Ovary (tissue), 9 donors: ENCODE data around the gene RIN1. TPM values are rescaled to one million over a fixed set of nuclear protein-coding genes. Genes with fewer than 3 reads are reported as not detected.

Experiments used
- DNase-seq, 5 donors: peaks; one replicate each; pipeline ENCODE4 v3.0.0-alpha.2; 2019 to 2020
- H3K27ac ChIP-seq, 2 donors: fragments of 200-600 bp; one replicate each; pipeline versions ENCODE4 v1.5.1 to v1.8.0; 2019 to 2022
- H3K27me3 ChIP-seq: fragments of 200-600 bp; one replicate; pipeline ENCODE4 v1.8.0; 2022
- H3K36me3 ChIP-seq: fragments of 200-600 bp; sonication (generic); one replicate; pipeline ENCODE4 v1.5.1; 2019
- H3K4me1 ChIP-seq: one replicate; pipeline ENCODE4 v1.8.1; 2013; ENCODE audit warnings: mild to moderate bottlenecking, moderate library complexity; ENCODE audit not compliant: insufficient read depth
- H3K4me3 ChIP-seq: fragments of 200-600 bp; sonication (generic); one replicate; pipeline ENCODE4 v1.5.1; 2017
- H3K9me3 ChIP-seq, 2 donors: fragments of 200-600 bp in 1 of 2; sonication (generic) in 1 of 2; one replicate each; pipeline versions ENCODE4 v1.5.1 to v1.8.1; 2013 to 2019; ENCODE audit warnings: mild to moderate bottlenecking in 1 of 2, moderate library complexity in 1 of 2
- CTCF ChIP-seq, 3 donors: fragments of 450-650 bp in 2 of 3; fragments of 200-600 bp in 1 of 3; IDR thresholded peaks; one replicate each; pipeline versions ENCODE4 v1.5.1 to v1.8.0; 2016 to 2022; ENCODE audit warnings: antibody characterized with exemption in 3 of 3, mild to moderate bottlenecking in 1 of 3
- EP300 ChIP-seq: sonication (generic); formaldehyde crosslinking; IDR thresholded peaks from one replicate; pipeline ENCODE4 v1.6.1; 2017; ENCODE audit warnings: antibody characterized with exemption
- POLR2A ChIP-seq: fragments of 450-650 bp; IDR thresholded peaks from one replicate; pipeline ENCODE4 v1.6.1; 2017; ENCODE audit warnings: antibody characterized with exemption, mild to moderate bottlenecking, moderate library complexity
- WGBS, 3 donors: extraction: QIAGEN DNeasy Blood & Tissue Kit in 1 of 3; methylation state at CpG; one replicate each; pipeline versions ENCODE4 v1.1.5 to v1.1.7; 2013 to 2017; 5-methylcytosine and 5-hydroxymethylcytosine counted together
- intact Hi-C, 4 donors: fragments of 100-400 bp; cut with DNase I; formaldehyde crosslinking; loops; one replicate each; pipeline versions ENCODE4 v1.11.0 to v1.15.1; 2022 to 2023
- polyA plus RNA-seq, 2 donors: library from polyadenylated mRNA; stranded (reverse); fragments of 200-250 nt in 1 of 2; fragments of 350-450 nt in 1 of 2; fragmentation: Illumina TruSeq in 1 of 2; extraction: RNeasy Lipid Tissue Mini Kit (QIAGEN cat#74804) in 1 of 2; gene quantifications; one replicate each; pipeline ENCODE4 v1.2.3, GENCODE V29; 2013 to 2014
- total RNA-seq, 7 donors: library from RNA; depleted of rRNA in 2 of 7; stranded (reverse); fragments of >200 nt in 2 of 7; fragmentation: NEBNext Ultra II Directional in 3 of 7; extraction: Animal tissue kit (Norgen Biotek cat#: 25700) in 3 of 7; gene quantifications; one replicate each; pipeline versions ENCODE4 v1.1.0 to v1.2.4, GENCODE V29; 2016 to 2023
- donor health status: DM: no; HTN: no; CAD: no; lungs with moderate emphysema.
- donor health status: DM: no; HTN: no; CAD: no.
- donor health status: Bipolar disorder and iron deficiency.
- donor health status: DM: yes; HTN: yes; CAD: no.
- donor health status: DM: no; HTN: no; CAD: no.
- donor health status: DM: yes; HTN: yes; CAD: no.

The RIN1 gene
- total and polyA plus RNA-seq, 9 donors: 0.52 to 9.5 (median 5.0) TPM

- DNase-seq: peak in 2 of 5 donors; percentile 23 to 44
- Histone ChIP-seq H3K36me3 (no peaks in the 10 kb centered on the region), H3K4me3 (no peak overlapping the region), H3K27ac (no peak overlapping the region), H3K4me1 (peaks cover 18% of the 10 kb centered on the region), H3K27me3 (no peaks in the 10 kb centered on the region), H3K9me3 (no peaks in the 10 kb centered on the region)
- TF ChIP-seq EP300 (no peak), CTCF (IDR thresholded peaks at IDR 0.05) (no peak), POLR2A (no peak)
- WGBS, 3 donors: 67 to 73% (median 68%) methylated on average over 10 of the region's 10 CpGs
- intact Hi-C loops: loop anchor here in 1 of 4 donors (10.0 kb wide), 2 partner anchors 47 to 63 kb away; partner anchors contain the start of gene RIN1
Observed at GRCh38 chr11:66287211-66287888, 48.9 kb downstream of the RIN1 start.

DNA sequence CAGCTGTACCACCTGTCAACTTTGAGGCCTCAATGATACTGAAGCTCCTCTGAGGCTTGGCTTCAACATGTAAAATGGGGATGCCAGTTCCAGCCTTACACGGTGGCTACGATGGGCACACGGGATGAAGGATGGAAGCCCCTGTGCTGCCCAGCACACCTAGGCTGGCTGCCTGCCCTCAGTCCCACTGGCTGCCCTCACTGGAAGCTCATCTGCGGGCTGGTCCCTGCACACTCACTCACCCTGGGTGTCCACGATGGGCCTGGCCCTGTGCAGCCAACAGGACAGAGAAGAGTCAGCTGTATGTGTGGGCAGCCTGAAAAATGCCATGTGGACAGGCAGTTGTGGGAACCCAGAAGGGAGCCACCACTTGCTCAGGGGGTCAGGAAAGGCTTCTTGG, 49.5 kb downstream of the RIN1 start:
- TF ChIP-seq CTCF (IDR thresholded peaks at IDR 0.05): no peak
- no peak for TF ChIP-seq EP300
- no peak for TF ChIP-seq POLR2A
- H3K27ac ChIP-seq: no peak overlapping the region
- peak in 3 of 5 donors; percentile 21 to 42 (median 23) for DNase-seq
- no peaks in the 10 kb centered on the region for H3K36me3 ChIP-seq
- intact Hi-C loops: loop anchor here in 1 of 4 donors (10.0 kb wide), 2 partner anchors 48 to 62 kb away; partner anchors contain the start of gene RIN1
- WGBS, 3 donors: 72 to 77% (median 73%) methylated on average over 5 of the region's 5 CpGs
- no peaks in the 10 kb centered on the region for H3K27me3 ChIP-seq
- no peaks in the 10 kb centered on the region for H3K9me3 ChIP-seq
- no peak overlapping the region for H3K4me3 ChIP-seq
- H3K4me1 ChIP-seq: peaks cover 18% of the 10 kb centered on the region

GRCh38 chr11:66285250-66285947, 50.8 kb downstream of the RIN1 start:
- H3K9me3 ChIP-seq: no peaks in the 10 kb centered on the region
- H3K36me3 ChIP-seq: no peaks in the 10 kb centered on the region
- H3K27me3 ChIP-seq: no peaks in the 10 kb centered on the region
- no peak overlapping the region for H3K4me3 ChIP-seq
- DNase-seq: peak in 2 of 5 donors; percentile 39 to 51
- 77 to 86% (median 84%) methylated on average over 13 of the region's 13 CpGs for WGBS, 3 donors
- no peak overlapping the region for H3K27ac ChIP-seq
- intact Hi-C loops: loop anchor here in 1 of 4 donors (10.0 kb wide), 2 partner anchors 49 to 61 kb away; partner anchors contain the start of gene RIN1
- no peak for TF ChIP-seq EP300
- no peak for TF ChIP-seq POLR2A
- no peak for TF ChIP-seq CTCF (IDR thresholded peaks at IDR 0.05)
- H3K4me1 ChIP-seq: peaks cover 18% of the 10 kb centered on the region

GRCh38 chr11:66284526-66285078, 51.6 kb downstream of the RIN1 start:
- intact Hi-C loops: loop anchor here in 2 of 4 donors (5.0 to 10.0 kb wide), 3 partner anchors 50 to 67 kb away; partner anchors contain the start of gene RIN1 (in 1 of the 2)
- Histone ChIP-seq H3K4me3 (no peak overlapping the region), H3K9me3 (no peaks in the 10 kb centered on the region), H3K4me1 (peaks cover 10% of the 10 kb centered on the region), H3K27me3 (no peaks in the 10 kb centered on the region), H3K27ac (no peak overlapping the region), H3K36me3 (no peaks in the 10 kb centered on the region)
- TF ChIP-seq EP300: no peak
- no peak for TF ChIP-seq CTCF (IDR thresholded peaks at IDR 0.05)
- no peak for TF ChIP-seq POLR2A
- WGBS, 3 donors: 89 to 95% (median 90%) methylated on average over 16 of the region's 16 CpGs
- peak in 1 of 5 donors; percentile 28 for DNase-seq
